ENCODE results near the gene FAM162A.
"Not testable (repeated sequence)": the region's sequence is repeated elsewhere in the genome, so short reads cannot be mapped to it uniquely, and the experiment has no call there.

Gene FAM162A

DNA sequence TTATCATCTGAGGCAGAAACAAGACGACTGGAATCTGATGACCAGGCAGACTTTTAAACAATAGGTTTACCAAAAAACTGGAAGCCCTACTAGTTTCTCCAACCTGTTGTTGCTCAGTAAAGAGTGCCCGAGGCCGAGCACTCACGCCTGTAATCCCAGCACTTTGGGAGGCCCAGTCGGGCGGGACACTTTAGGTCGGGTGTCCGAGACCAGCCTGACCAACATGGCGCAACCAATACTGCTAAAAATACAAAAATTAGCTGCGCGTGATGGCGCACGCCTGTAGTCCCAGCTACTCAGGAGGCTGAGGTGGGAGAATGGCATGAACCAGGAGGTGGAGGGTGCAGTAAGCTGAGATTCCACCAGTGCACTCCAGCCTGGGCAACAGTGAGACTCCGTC, 33.0 kb downstream of the FAM162A start:
- DNase-seq (ENCODE audit: low read depth in 2 of 2), result no peak

GRCh38 chr3:122421101-122421500, 37.1 kb downstream of the FAM162A start:
- no peak for DNase-seq (ENCODE audit: low read depth in 2 of 2)

DNA sequence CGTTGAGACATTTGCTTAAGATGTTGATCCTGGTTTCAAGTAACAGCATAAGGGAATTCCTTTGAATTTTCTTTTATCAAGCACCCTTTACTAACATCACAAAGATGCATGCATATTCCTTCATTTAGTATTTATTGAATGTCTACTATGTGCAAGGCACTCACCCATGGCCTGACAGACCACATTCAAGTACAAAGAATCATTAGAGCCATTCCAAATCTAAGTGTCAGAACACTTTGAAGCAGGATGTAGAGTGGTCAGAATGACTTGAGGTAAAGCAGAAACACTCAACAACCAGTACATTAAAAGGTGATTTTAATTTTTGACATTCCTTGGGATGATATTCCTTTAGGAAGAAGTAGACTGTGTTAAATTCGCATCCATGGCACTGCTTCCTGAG, 37.9 kb downstream of the FAM162A start:
- no peak for DNase-seq (ENCODE audit: low read depth in 2 of 2)

GRCh38 chr3:122427857-122428471, 44.0 kb downstream of the FAM162A start:
- no peak for DNase-seq (ENCODE audit: low read depth in 2 of 2)

DNA sequence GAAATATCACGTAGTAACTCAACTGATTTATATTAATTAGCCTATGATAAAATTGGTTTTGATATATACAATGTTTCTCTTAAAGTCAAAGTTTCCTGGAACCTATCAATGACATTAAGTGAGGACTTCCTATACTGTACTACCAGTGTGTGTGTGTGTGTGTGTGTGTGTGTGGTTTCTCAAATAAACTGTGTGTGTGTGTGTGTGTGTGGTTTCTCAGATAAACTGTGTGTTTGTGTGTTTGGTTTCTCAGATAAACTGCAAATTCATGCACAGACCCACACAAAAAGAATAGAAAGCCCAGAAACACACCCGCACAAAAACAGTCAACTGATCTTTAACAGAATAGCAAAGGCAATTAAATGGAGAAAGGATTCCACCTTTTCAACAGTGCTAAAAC, 46.4 kb downstream of the FAM162A start:
- DNase-seq (ENCODE audit: low read depth in 2 of 2), result no peak

GRCh38 chr3:122435950-122436349, 52.0 kb downstream of the FAM162A start:
- no peak for DNase-seq (ENCODE audit: low read depth in 2 of 2)

DNA sequence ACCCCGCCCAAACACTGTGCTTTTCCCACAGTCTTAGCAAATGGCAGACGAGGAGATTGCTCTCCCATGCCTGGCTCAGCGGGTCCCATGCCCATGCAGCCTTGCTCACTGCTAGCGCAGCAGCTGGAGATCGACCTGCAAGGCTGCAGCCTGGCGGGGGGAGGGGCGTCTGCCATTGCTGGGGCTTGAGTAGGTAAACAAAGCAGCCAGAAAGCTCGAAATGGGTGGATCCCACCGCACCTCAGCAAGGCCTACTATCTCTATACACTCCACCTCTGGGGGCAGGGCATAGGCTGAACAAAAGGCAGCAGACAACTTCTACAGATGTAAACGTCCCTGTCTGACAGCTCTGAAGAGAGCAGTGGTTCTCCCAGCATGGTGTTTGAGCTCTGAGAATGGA, 59.1 kb downstream of the FAM162A start:
- DNase-seq (ENCODE audit: low read depth in 2 of 2), result no peak

DNA sequence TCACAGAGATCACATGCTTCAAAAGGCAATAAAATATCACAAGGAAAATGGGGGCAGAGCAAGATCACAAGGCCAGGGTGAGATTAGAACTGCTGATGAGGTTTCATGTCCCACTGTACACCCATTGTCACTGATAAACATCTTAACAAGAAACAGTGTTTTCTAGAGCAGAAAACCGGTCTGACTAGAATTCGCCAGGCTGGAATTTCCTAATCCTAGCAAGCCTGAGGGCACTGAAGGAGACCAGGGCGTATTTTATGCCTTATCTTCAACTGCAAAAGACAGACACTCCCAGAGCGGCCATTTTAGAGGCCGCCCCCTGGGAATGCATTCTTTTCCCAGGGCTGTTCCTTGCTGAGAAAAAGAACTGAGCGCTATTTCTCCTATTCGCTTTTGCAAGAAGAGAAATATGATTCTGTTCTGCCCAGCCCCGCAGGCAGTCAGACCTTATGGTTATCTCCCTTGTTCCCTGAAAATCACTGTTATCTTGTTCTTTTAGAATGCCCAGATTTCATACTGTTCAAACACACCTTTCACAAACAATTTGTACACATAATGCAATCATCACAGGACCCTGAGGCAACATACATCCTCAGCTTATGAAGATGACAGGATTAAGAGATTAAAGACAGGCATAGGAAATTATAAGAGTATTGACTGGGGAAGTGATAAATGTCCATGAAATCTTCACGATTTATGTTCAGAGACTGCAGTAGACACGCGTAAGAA, 59.9 kb downstream of the FAM162A start:
- not testable (repeated sequence) for DNase-seq (ENCODE audit: low read depth in 2 of 2)

DNA sequence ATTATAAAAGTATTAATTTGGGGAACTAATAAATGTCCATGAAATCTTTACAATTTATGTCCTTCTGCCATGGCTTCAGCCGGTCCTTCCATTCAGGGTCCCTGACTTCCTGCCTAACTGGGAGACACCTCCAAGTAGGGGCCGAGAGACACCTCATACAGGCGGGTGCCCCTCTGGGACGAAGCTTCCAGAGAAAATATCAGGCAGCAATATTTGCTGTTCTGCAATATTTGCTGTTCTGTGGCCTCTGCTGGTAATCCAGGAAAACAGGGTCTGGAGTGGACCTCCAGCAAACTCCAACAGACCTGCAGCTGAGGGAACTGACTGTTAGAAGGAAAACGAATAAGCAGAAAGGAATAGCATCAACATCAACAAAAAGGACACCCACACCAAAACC, 60.5 kb downstream of the FAM162A start:
- not testable (repeated sequence) for DNase-seq (ENCODE audit: low read depth in 2 of 2)

- DNase-seq (ENCODE audit: low read depth in 2 of 2), result not testable (repeated sequence)
These were observed 64.2 kb downstream of the FAM162A start for GRCh38 chr3:122448218-122448617.

GRCh38 chr3:122451371-122451770, 67.4 kb downstream of the FAM162A start:
- no peak for DNase-seq (ENCODE audit: low read depth in 2 of 2)

- no peak for DNase-seq (ENCODE audit: low read depth in 2 of 2)
These were observed 72.1 kb downstream of the FAM162A start for GRCh38 chr3:122456074-122456473.

- no peak for DNase-seq (ENCODE audit: low read depth in 2 of 2)
These were observed 73.7 kb downstream of the FAM162A start for GRCh38 chr3:122457706-122458105.

- DNase-seq (ENCODE audit: low read depth in 2 of 2), result no peak
These were observed 75.0 kb downstream of the FAM162A start for GRCh38 chr3:122458992-122459391.

GRCh38 chr3:122461806-122462205, 77.8 kb downstream of the FAM162A start:
- no peak for DNase-seq (ENCODE audit: low read depth in 2 of 2)

Data from stimulated activated CD8-positive, alpha-beta memory T cell treated with anti-CD3 and anti-CD28 coated beads, Interleukin-7, amount 100 ng/mL, for 1 hour (primary cell).